Colonic mucosa (tissue), 4 donors: ENCODE measurements around the gene STT3B. TPM values are rescaled to one million over a fixed set of nuclear protein-coding genes. Genes with fewer than 3 reads are reported as not detected.
A peak's percentile ranks its signal among the peaks of the same experiment; 100 is the strongest.
"Not testable (repeated sequence)": the region's sequence is repeated elsewhere in the genome, so short reads cannot be mapped to it uniquely, and the experiment has no call there.

Experiments used
- DNase-seq: peaks from one replicate; pipeline ENCODE4 v3.0.0-alpha.2; 2020
- H3K27ac ChIP-seq: fragments of 200-600 bp; one replicate; pipeline ENCODE4 v1.8.0; 2021
- H3K27me3 ChIP-seq: fragments of 200-600 bp; one replicate; pipeline ENCODE4 v1.8.0; 2021
- H3K36me3 ChIP-seq: fragments of 200-600 bp; one replicate; pipeline ENCODE4 v1.8.0; 2021
- H3K4me1 ChIP-seq: fragments of 200-600 bp; one replicate; pipeline ENCODE4 v1.8.0; 2021; ENCODE audit warnings: mild to moderate bottlenecking
- H3K4me3 ChIP-seq: fragments of 200-600 bp; one replicate; pipeline ENCODE4 v1.8.0; 2021
- H3K9ac ChIP-seq, 2 donors: one replicate each; pipeline ENCODE4 v1.7.0; 2013; ENCODE audit warnings: control low read depth in 2 of 2, low read depth in 2 of 2, low read length in 2 of 2
- H3K9me3 ChIP-seq: fragments of 200-600 bp; one replicate; pipeline ENCODE4 v1.8.0; 2021
- intact Hi-C: fragments of 100-400 bp; cut with DNase I; formaldehyde crosslinking; loops from one replicate; pipeline ENCODE4 v1.14.1; 2022
- total RNA-seq, 2 donors: library from RNA; stranded (reverse); fragmentation: NEBNext Ultra II Directional in 1 of 2; extraction: Animal tissue kit (Norgen Biotek cat#: 25700) in 1 of 2; gene quantifications; one replicate each; pipeline ENCODE4 v1.2.1, GENCODE V29; 2021
- TF ChIP-seq, protein P1 (sequence below): fragments of 200-600 bp; IDR thresholded peaks from one replicate; pipeline ENCODE4 v1.8.0; 2022; ENCODE audit warnings: antibody characterized with exemption, mild to moderate bottlenecking
- donor health status: healthy.
- donor health status: DM: no; HTN: no; CAD: no.
- donor health status: DM: no; HTN: no; CAD: no.

STT3B gene
- total RNA-seq, 2 donors from 2014 or later: 118 to 143 TPM

- Histone ChIP-seq H3K4me3 (no peak overlapping the region), H3K9ac (no peak overlapping the region), H3K27ac (no peak overlapping the region), H3K4me1 (no peaks in the 10 kb centered on the region), H3K9me3 (no peaks in the 10 kb centered on the region), H3K27me3 (no peaks in the 10 kb centered on the region), H3K36me3 (no peaks in the 10 kb centered on the region)
- DNase-seq: no peak
- intact Hi-C loops: no loop called here
- TF ChIP-seq, protein P1, sequence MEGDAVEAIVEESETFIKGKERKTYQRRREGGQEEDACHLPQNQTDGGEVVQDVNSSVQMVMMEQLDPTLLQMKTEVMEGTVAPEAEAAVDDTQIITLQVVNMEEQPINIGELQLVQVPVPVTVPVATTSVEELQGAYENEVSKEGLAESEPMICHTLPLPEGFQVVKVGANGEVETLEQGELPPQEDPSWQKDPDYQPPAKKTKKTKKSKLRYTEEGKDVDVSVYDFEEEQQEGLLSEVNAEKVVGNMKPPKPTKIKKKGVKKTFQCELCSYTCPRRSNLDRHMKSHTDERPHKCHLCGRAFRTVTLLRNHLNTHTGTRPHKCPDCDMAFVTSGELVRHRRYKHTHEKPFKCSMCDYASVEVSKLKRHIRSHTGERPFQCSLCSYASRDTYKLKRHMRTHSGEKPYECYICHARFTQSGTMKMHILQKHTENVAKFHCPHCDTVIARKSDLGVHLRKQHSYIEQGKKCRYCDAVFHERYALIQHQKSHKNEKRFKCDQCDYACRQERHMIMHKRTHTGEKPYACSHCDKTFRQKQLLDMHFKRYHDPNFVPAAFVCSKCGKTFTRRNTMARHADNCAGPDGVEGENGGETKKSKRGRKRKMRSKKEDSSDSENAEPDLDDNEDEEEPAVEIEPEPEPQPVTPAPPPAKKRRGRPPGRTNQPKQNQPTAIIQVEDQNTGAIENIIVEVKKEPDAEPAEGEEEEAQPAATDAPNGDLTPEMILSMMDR: no peak
Observed at GRCh38 chr3:31596176-31596575, 63.5 kb downstream of the STT3B start.

DNA sequence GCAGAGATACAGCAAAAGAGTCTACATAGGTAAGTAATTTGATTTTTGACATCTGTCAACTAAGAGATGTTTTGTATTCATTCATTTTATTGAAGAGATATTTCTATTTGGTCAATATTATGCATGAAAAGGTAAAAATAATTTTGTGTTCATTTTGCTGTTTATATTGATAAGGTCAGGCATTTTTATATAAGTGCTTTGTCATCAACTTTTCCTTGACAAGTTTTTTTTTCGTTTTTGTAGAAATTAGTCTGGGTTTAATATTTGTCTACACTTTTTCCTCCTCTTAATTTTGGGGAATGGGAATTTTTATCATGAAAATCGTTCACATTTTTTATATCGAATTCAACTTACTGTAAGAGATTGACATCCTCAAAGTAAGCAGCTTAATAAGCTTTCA is 67.7 kb downstream of the STT3B start:
- Histone ChIP-seq H3K27me3 (no peaks in the 10 kb centered on the region), H3K36me3 (no peaks in the 10 kb centered on the region), H3K27ac (no peak overlapping the region), H3K9ac (no peak overlapping the region), H3K4me1 (no peaks in the 10 kb centered on the region), H3K9me3 (no peaks in the 10 kb centered on the region), H3K4me3 (no peak overlapping the region)
- TF ChIP-seq, protein P1: no peak
- no peak for DNase-seq
- intact Hi-C loops: loop anchor here (10.0 kb wide), 1 partner anchor 174 kb away; no protein-coding TSS in a partner anchor

GRCh38 chr3:31605333-31605732 is 72.6 kb downstream of the STT3B start:
- H3K36me3 ChIP-seq, DNase-seq, H3K4me1 ChIP-seq, H3K9ac ChIP-seq, H3K4me3 ChIP-seq, H3K9me3 ChIP-seq, H3K27me3 ChIP-seq, H3K27ac ChIP-seq: not testable (repeated sequence)
- intact Hi-C loops: loop anchor here (10.0 kb wide), 1 partner anchor 169 kb away; no protein-coding TSS in a partner anchor

GRCh38 chr3:31606453-31606852 is 73.7 kb downstream of the STT3B start:
- no peaks in the 10 kb centered on the region for H3K27me3 ChIP-seq
- H3K9ac ChIP-seq: no peak overlapping the region
- intact Hi-C loops: loop anchor here (10.0 kb wide), 1 partner anchor 168 kb away; no protein-coding TSS in a partner anchor
- no peaks in the 10 kb centered on the region for H3K9me3 ChIP-seq
- no peak overlapping the region for H3K4me3 ChIP-seq
- H3K27ac ChIP-seq: no peak overlapping the region
- TF ChIP-seq, protein P1: no peak
- H3K4me1 ChIP-seq: no peaks in the 10 kb centered on the region
- no peak for DNase-seq
- H3K36me3 ChIP-seq: no peaks in the 10 kb centered on the region

- H3K36me3 ChIP-seq: no peaks in the 10 kb centered on the region
- H3K4me1 ChIP-seq: no peaks in the 10 kb centered on the region
- no peak overlapping the region for H3K4me3 ChIP-seq
- no peak overlapping the region for H3K9ac ChIP-seq
- H3K9me3 ChIP-seq: no peaks in the 10 kb centered on the region
- peak; percentile 29 for DNase-seq
- no peak overlapping the region for H3K27ac ChIP-seq
- intact Hi-C loops: no loop called here
- H3K27me3 ChIP-seq: no peaks in the 10 kb centered on the region
- TF ChIP-seq, protein P1: peak; percentile 48
Observed at GRCh38 chr3:31610700-31611275, 78.1 kb downstream of the STT3B start.

GRCh38 chr3:31613177-31613576 is 80.5 kb downstream of the STT3B start:
- no peak overlapping the region for H3K4me3 ChIP-seq
- TF ChIP-seq, protein P1: no peak
- no peak overlapping the region for H3K27ac ChIP-seq
- no peaks in the 10 kb centered on the region for H3K4me1 ChIP-seq
- DNase-seq: no peak
- H3K9ac ChIP-seq: no peak overlapping the region
- no peaks in the 10 kb centered on the region for H3K36me3 ChIP-seq
- no peaks in the 10 kb centered on the region for H3K27me3 ChIP-seq
- intact Hi-C loops: no loop called here
- no peaks in the 10 kb centered on the region for H3K9me3 ChIP-seq
